NB4 (cell line): ENCODE data around the gene COTL1.

Source experiments
- CTCF ChIP-seq: IDR thresholded peaks from one replicate; pipeline ENCODE4 v1.5.1; 2012; ENCODE audit warnings: low read depth, low read length
- POLR2A ChIP-seq: IDR thresholded peaks from 2 replicates; pipeline ENCODE4 v1.6.1; 2011; ENCODE audit warnings: mild to moderate bottlenecking; ENCODE audit not compliant: insufficient read length; ENCODE audit errors: extremely low read depth

GRCh38 chr16:84630009-84630408, 12.1 kb upstream of the COTL1 start:
- TF ChIP-seq POLR2A: no peak
- TF ChIP-seq CTCF: no peak
